Right hindlimb (tissue), 1 donor: Measurements from ENCODE around the gene SMARCD2.
A peak's percentile ranks its signal among the peaks of the same experiment; 100 is the strongest.

ENCODE experiments used
- DNase-seq: peaks from one replicate; pipeline ENCODE4 v3.0.0-alpha.2; 2018

Gene SMARCD2

DNA sequence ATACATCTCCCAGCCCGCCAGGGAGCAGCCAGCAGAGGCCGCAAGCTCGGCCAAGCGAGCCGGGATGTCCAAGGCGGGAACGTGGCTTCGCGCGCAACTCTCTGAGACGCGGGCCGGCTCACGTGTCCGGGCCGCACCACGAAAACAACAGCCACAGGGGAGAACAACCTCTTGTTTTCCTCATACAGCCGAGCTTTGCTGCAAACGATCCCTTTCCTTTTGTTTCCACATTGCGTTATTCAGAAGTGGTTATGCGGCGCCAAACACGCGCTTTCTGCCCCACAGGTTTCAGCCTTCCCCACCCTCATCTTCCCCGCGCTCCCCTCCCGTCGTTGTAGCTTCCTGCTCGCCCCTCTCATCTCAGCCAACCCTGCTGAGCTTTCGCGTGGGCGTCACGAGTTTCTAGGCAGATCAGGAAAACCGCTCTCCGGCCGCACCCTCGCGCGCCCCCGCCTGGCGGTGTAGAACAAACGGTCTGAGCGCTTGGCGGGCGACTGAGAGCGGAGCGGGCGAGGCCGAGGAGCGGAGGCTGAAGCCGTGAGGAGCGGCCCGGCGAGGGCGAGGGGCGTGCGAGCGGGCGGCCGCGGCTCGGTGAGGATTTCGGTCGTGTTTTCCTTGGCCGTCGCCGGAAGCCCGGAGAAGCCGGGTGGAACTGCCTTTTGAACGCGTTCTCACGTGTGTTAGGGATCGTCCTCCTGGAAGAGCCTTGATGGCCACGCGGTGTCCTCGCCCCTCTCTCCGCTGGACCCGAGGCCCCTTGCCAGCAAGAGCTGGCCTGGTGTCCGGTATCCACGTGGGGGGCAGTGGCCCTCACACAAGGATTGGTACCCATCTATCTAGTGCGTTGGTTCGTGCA, 6.6 kb upstream of the SMARCD2 start:
- peak; percentile 91 for DNase-seq

DNA sequence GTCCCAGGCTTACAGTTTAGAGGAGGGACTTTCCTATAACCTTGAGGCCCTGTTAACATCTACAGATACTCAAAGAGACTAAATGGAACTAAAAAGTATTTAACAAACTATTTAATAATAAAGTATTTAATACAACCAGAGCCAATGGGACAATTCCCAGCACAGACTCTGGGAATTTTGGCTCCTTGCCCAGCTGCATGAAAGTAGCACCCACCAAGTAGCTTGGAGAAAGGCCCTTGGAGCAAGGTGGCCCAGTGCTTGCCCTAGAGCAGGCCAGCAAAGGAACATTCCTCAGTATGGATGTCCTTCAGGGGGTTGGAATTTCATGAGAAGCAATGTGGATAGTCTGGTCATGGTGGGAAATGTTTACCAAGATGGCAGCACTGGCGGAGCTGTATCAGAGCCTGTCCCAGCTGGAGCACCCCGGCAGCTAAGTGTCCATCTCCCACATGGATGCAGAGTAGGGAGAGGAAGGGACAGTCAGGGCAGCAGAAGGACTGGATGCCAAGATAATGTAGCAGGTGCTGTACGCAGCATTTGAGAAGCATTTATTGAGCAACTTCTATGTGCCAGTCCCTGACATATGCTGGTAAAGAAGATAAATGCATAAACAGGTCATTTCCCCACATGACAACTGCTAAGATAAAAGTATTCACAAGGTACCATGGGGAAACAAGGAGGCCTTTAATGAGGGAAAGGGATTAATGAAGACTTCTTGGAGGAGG, 5.2 kb upstream of the SMARCD2 start:
- DNase-seq, result no peak

DNA sequence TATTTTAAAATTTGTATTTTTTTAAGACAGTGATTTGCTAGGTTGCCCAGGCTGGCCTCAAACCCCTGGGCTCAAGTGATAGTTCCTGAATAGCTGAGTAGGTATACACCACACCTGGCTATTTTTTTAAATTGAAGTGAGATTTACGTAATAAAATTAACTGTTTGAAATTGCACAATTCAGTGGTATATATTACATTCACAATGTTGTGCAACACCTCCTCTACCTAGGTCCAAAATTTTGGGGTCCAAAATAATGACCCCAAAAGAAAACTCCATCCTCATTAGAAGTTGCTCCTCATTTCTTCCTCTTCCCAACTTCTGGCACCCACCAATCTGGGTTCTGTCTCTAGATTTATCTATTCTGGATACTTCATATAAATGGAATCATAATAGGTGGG, 3.0 kb upstream of the SMARCD2 start:
- DNase-seq, result no peak

DNA sequence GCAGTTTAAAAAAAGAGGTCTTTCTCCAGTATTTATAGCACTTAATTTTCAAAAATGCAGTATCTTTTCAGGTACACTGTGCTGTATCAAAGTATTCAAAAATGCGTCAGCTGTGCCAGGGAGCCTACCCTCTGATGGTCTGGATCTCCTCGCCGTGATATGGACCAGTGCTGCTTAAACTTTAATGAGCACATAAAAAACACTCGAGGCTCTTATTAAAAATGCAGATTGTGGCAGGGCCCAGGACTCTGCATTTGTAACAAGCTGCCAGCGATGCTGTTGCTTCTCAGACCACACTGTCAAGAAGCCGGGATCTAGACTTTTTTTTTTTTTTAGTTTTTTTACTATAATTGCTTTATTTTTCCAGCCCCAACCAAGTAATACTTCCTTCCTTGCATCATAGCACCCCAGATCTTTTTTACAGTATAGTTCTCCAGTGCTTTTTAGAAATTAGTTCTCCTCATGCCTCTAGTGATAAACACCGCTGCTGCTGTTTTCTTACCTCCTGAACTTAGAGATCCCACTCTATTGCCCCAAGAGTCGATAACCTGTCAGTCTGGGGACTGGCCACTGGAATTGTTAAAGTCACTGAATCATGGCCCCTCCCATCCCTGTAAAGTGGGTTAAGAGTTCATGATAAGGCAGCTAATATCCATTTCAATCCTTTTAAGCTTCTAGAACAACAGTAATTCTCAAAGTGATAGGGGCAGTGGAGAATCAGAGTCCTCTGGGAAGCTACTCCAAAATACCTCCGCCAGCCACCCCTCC, 1.6 kb upstream of the SMARCD2 start:
- DNase-seq, result no peak

DNA sequence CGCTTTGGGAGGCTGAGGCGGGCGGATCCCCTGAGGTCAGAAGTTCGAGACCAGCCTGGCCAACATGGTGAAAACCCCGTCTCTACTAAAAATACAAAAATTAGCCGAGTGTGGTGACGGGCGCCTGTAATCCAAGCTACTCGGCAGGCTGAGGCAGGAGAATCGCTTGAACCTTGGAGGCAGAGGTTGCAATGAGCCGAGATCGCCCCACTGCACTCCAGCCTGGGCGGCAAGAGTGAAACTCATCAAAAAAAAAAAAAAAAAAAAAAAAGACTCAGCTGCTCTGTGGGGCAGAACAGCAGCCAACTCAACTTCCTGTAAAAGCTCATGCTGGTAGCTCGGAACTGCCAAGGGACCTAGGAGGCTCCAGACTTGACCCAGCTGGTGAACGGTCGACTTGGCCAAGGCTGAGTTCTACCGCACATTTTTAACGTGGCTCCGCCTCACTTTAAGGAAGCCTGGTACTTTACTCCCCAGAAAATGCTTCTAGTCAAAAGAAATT, 953 bp upstream of the SMARCD2 start:
- peak; percentile 65 for DNase-seq

DNA sequence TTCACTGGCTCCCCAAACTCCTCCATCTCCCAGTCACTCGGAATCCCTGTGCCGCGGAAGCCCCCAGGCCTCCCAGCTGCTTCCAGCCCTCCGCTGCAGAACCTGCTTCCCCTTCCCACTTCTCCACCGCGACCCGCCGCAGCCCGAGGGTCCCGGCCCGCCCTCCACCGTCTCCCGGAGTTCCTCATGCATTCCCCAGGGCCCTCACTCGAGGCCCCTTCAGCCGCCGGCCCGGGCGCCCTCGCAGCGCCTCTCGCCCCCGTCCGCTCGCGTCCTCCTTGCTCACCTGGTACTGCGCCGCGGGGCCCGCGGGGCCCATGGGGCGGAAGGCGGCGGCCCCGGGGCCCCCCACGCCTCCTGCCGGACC, 329 bp downstream of the SMARCD2 start:
- DNase-seq, result peak; percentile 59

DNA sequence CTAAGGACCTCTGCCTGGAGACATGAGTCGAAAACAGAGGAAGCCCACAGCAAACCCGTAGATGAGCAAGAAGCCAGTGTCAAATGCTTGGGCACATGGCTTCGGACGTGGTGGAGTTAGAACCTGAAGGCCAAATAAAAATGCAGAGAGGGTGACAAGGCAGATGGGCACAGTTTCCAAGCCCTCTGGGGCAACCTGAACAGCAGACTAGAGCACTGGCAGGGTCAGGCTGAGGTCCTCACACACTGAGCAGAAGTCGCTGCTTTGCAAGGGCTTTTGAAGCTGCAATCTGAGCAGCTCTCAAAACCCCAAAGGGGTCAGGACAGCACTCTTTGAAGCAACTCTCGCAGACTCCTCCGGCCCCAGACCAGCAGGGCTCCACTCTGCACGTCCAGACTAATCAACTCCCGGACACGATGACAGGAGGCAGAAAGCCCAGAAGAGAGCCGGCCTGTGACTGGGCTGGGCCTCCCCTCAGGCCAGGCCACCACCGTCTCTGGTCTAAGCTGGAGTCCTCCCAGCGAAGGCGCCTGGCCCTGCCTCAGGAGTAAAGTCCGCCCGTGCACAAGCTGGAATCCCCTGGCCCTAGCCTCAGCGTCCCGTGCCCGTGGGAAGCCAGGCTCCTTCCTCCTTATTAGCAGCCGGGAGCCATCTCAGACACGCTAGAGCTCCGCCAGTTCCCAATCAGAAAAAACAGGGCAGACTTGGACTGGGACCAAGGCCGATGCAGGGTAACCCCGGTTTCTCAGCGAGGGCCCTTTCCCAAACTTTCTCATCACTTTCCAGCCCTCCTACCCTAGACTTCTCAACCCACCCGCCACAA, 924 bp downstream of the SMARCD2 start:
- DNase-seq, result peak; percentile 62

DNA sequence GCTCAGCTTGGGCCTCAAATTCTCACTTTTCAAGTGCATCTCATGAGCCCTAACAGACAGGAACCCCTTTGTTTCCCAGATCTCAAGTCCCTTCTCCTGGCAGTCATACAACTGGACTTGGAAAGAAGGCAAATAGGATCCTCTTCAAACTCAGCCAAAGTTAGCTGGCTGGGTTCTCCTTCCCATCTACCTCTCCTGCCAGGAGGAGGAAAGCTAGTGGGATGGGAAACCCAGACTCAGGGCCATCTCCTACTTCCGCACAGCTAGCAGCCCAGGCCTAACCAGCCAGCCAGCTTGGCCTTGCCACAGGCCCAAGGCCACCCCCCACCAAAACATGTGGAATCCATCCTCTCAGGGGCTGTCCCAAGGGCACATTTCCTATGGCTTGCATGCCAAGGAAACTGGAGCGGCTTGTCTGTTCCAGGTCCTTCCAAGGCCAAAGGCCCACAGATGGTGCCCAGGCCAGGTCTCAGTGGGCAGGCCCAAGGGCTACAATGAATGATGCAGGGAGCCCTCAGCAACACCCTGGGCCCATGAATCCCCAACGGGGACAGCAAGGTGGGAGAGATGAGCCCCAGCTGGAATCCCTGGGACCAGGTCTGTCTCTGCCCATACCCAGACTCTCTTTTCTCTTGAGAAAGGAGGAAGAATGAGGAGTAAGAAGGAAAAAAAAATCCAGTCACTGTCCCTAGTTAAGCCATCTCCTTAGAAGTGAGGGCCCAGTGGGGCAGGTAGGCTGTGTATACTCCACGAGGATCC, 1.7 kb downstream of the SMARCD2 start:
- DNase-seq, result peak; percentile 62

DNA sequence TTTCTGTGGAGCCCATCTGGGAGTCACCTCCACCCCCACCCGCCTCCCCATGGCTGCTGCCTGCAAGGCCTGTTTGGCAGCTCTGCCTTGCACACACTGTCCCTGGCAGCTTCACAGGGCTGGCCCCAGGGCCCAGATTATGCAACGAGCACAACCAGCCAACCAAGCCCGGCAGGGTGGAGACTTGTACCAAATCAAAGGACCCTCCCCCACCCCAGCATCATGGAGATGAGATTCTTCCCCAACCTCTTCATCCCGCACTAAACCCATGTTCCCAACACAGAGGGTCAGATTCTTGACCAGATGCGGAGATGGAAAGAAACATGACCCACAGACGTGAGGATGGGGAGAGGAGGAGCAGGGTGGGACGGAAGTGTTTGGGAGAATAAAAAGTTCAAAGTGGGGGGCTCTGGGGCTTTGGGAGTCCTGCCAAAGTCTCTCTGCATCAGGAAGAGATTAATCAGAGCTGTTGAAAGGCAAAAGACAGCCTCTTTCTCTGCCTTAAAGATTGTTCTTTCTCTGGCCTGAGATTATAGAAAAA, 3.8 kb downstream of the SMARCD2 start:
- DNase-seq, result peak; percentile 89

DNA sequence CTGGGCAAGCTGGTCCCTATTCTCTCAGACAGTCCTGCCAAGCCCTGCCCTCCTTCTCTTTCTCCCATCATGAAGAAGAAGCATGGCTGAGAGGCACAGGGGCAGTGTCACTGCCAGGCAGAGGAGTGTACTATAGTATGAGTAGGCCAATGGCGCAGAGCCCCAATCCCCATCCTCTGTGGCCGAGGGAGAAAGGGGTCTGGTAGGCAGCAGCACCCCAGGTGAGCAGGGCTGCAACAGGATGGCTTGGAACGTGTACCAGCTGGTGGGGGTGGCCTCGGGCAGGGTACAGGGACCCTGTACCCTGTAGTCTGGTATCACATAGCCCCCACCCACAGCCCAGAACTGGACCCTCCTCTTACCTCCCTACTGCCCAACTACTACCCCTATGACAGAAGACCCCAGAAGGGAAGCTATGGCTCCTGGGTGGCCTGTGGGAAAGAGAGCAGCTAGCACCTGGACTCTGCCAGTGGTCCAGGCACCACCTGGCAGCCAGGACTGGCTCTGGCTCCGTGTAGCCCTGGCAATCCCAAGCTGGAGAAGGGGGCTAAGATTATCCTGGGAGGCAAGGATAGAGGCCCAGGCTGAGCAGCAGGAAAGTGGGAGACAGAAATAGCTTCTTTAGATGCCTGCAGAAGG, 4.4 kb downstream of the SMARCD2 start:
- DNase-seq, result no peak

DNA sequence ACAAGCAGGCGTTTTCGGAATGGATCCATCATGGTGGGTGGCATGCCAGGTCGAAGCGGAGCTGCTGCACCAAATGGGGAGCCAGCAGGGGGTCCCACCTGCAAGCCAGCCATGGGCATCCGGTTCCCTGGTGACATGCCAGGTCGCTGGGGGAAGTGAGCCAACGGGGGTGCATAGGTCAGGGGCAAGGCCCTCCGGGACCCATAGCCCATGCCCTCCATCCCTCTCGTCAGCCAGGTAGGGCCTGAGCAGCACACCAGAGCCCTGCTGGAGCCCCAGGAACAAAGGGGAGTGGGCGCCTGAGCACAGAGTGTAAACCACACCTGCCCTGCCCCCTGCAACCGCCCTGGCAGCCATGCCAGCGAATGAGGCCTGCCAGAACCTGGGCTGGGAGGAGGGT, 5.0 kb downstream of the SMARCD2 start:
- no peak for DNase-seq

DNA sequence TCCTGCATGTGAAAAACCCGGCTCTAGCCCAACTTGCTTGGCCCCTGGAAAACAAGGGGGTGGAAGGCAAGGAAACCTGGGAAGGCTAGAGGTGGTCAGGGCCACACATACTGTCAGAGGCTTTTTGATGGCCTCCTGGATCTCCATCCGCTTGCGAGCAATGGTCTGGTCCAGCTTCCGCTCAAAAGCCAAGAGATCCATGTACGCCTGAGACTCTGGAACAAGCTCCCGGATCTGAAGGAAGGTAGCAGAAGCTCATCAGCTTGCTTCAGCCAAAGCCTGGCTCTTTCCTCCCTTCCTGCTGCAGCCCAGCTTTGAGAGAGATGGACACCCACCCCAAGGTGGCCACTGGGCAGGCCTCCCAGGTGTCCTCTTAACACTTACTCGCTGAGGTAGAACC, 5.7 kb downstream of the SMARCD2 start:
- no peak for DNase-seq

DNA sequence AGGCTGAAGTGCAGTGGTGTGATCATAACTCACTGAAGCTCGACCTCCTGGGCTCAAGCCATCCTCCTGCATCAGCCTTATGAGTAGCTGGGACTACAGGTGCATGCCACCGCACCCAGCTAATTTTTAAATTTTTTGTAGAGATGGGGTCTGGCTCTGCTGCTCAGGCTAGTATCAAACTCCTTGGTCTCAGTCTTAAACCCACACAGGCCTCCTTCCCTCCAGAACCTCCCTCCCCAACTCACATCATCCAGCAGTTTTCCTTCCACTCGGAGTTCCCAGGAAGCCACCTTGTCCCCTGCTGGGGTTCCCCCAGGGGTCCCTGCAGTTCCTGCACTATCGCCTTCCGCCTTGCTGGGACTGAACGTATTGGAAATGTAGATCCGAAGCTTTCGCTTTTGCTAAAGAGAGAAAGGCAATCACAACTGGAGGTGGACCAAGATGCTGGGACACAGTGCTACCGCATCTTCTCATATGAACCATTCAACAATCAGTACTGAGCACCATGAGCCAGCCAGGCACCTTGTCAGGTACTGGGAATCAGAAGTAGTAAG, 7.2 kb downstream of the SMARCD2 start:
- no peak for DNase-seq

DNA sequence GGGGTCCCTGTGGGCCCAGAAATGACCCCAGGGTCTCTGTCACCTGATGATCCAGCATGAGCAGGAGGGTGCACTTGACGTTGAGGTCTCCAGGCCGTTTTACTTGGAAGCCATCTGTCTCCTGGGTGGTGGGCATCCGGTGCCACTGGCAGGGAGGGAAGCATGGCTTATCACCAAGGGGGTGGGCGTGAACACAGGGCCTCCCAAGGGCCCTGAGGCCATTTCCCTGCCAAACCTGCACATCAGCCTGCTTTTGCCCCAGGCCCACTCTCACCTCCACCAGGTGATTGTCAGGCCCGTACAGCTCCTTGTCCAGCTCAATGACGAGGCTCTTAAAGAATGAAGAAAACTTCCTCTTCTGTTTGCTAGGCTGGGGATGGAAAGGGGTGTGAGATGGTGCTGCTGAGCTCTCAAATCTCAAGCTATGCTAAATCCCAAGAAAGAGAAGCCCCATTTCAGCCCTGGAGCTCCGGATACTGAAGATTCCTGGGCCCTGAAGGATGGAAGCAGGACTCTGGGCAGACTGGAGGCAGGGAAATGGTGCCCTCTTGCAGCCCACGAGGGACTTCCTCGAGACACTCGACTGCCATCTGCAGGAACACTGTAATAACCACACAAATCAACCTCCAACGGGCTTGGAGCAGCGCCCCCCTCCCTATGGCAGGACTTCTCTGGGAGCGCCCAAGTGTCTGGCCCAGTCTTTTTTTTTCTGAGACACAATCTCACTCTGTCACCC, 7.9 kb downstream of the SMARCD2 start:
- DNase-seq, result no peak

DNA sequence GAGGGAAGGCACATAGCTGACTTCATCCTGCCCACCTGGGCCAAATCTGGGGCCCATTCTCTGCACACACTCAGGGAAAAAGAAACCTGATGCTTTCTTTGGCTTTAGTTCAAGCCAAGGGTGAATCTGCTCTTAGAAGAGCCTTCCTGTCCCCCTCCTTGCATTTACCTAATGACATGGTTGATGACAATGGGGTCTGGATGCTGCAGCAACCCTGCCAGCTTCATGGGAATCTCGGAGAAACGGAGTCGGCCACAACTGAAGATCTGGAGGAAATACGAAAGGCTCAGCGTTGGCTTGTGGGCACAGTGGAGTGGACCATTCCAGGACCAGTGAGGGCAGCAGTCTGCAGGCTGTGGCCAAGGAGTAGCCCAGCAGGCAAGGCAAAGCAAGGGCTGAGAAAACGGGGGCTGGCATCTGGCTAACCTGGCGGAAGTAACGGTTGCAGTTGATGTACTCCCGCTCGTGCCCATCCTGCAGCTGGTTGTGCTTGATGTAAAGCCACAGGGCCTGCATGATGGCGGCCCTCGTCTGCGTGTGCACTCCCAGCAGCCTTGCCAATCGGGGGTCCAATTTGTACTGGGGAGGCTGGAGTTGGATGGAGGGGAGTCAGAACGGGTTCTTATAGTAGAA, 8.6 kb downstream of the SMARCD2 start:
- DNase-seq, result no peak

DNA sequence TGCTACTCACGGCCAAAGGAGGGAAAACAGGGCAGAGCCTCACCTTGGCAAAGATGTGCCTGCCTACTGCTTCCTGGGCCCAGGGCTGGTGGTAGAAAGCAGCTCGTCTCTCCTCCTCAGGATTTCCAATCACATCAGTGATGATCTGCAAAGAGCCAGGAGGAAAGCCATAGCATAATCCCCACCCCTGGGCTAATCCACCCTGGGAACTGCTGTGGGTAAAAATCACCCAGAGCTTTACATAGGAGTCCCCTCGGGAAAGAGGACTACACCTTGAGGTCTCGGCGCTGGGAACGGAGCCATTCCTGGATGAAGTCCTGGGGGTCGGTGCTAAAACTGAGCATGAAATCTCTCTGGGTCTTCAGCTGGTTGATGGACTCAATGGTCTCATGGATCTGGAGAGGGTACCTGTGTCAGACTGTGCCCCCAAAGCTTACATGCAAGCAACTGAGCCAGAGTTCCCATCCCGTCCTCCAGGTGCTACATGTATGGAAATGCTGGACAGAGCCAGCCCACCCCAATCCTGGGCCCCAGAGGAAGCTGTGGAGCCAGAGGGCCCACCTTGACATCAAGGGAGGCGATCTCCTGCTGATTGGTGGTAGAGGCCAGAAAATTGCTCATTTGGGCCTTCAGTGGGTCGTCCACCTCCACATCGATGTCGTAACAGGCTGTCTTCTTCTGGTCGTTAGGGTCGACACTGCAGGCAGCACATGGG, 9.3 kb downstream of the SMARCD2 start:
- DNase-seq, result no peak

DNA sequence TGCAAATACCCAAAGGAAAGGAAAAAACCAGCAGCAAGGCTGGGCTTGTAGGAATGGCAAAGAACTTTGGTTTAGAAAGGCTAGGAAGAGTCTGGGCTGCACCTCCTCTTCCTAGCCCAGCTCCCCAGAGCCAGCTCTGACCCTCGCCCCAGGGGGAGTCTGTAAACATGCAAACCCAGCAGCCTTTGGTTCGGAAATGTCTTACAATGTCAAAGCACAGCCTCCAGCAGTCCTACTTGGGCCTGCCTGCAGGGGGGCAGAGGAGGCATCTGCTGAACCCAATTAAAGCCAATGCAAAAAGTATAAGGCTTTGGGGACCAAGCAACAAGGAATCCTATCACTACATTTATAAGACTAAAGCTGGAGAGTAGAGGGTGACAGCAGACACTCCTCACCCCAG, 10.0 kb downstream of the SMARCD2 start:
- DNase-seq, result no peak

DNA sequence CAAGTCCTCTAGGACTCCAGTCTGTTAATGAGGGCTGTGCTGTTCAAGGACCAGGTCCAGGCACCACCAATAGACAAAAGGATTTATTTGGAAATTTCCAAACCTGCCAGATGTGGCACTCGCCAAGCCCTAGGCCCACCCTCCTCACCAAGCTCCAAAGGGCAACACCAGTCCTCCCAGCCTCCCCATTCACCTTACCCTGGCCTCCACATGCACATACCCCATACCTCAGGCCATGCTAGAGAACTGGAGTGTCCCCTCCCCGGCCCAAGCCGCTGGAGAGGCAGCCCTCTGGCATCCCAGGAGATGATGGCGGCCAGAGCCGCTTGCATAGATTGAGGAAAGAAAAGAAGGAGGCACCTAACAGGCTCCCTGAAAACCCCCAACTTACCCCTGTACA, 10.5 kb downstream of the SMARCD2 start:
- DNase-seq, result no peak

DNA sequence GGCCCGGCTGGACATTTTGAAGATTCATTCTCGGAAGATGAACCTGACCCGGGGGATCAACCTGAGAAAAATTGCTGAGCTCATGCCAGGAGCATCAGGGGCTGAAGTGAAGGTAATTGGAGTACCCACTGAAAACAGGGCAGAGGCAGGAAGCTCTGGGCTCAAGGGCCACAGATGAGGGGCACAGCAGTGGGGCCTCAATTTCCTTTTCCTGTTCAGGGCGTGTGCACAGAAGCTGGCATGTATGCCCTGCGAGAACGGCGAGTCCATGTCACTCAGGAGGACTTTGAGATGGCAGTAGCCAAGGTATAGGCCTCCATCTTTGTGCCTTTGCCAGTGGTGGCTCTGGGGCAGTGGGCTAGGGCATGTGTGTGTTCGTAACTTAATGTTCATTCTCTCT, 11.0 kb downstream of the SMARCD2 start:
- DNase-seq, result no peak
